ENCODE data around the gene SIRPB1. TPM values are rescaled to one million over a fixed set of nuclear protein-coding genes. Genes with fewer than 3 reads are reported as not detected.
A peak's percentile ranks its signal among the peaks of the same experiment; 100 is the strongest.

SIRPB1 gene
- 1 to 10 TPM; 4.7 to 7.2 TPM for total RNA-seq
- polyA plus RNA-seq: 1 to 10 TPM in 1 of 2 donors, under 1 TPM in 1; 0.64 to 1.2 TPM

DNA sequence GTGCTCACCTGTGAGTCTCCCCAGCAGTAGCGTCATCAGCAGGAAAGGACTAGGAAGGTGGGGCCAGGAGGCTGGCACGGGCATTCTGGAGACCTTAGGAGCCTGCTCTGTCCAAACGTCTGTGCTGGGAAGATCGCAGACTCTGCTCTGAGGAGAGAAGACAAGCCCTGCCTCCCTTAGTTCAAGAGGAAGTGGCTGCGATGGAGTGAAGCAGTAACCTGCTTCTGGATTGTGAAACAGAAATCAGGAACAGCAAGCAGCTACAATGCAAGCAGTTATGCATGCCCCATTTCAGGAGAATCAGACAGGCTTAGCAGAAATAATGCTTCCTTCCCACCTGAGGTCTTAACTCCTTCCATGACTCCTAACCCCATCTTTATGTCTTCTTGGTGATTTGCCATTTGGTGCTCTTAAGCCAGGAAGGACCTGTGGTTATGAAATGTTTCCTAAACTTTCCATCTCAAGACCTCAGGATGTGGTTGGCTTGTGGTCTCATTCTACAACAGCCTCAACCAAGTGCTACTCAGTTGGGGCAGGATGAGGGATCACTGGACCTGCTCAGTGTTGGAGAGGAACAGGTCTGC is at the start of gene SIRPB1:
Gene SIRPB1 (minus strand): TSS at position 149 of the 584 bp plus-strand sequence. CDS start 65 bp downstream, at position 84.
- Histone ChIP-seq H3K4me3 (ENCODE audit: low read length in 2 of 2) (no peak within 1 kb of the TSS), H3K36me3 (ENCODE audit: insufficient read depth, low read length) (no peaks in the 10 kb centered on the region), H3K27me3 (ENCODE audit: insufficient read depth, low read length) (no peaks in the 10 kb centered on the region), H3K4me1 (ENCODE audit: insufficient read depth, low read length) (peaks cover 54% of the 10 kb centered on the region), H3K9me3 (ENCODE audit: control insufficient read depth in 1 of 2, low read length in 2 of 2) (no peaks in the 10 kb centered on the region), H3K27ac (ENCODE audit: low read depth, low read length) (no peak within 1 kb of the TSS)
- intact Hi-C loops (cut with micrococcal nuclease): no loop called here
- peak within 1 kb of the TSS in 5 of 7 donors; percentile 5 to 75 (median 25) for H3K27ac Mint-ChIP-seq
- ChIA-PET POLR2A (ENCODE audit: partially characterized antibody) (no interaction called here), CTCF (ENCODE audit: partially characterized antibody) (interaction anchor here (0.7 to 1.0 kb wide), 2 partner anchors 144 to 157 kb away, joined by 3 read pairs; no protein-coding TSS in a partner anchor)
- peaks cover 0 to 24% of the 10 kb centered on the region in 2 donors for H3K36me3 Mint-ChIP-seq
- peaks cover 39 to 67% (median 54%) of the 10 kb centered on the region in 4 donors for H3K4me1 Mint-ChIP-seq
- H3K4me3 Mint-ChIP-seq: peak within 1 kb of the TSS in 6 of 8 donors; percentile 24 to 63 (median 42)
- DNase-seq: peak in 2 of 5 donors; percentile 12 to 49
- peaks cover 0 to 3% (median 0%) of the 10 kb centered on the region in 8 donors for H3K9me3 Mint-ChIP-seq
- H3K27me3 Mint-ChIP-seq: no peaks in the 10 kb centered on the region

DNA sequence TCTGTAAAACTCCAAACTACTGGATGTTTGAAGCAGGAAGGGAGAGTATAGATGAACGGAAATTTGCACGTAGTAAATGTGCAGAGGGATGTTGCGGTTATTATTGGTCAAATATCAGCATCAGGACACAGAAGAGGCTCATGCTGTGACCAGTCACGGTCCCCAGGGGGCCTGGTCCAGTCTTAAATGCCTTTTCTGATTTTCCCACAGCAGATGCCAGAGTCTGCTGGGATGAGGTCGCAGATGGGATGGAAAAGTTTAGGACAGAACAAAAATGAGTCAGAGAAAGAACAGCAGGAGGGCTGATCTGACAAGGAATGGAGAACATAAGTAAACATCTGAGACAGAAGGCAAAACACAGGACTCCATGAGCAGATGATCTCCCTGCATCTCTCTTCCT is 49.5 kb upstream of the SIRPB1 start:
- ChIA-PET CTCF (ENCODE audit: partially characterized antibody) (interaction anchor here (3.2 kb wide), 1 partner anchor 9 kb away, joined by 9 read pairs; no protein-coding TSS in a partner anchor), POLR2A (ENCODE audit: partially characterized antibody) (interaction anchor here (0.8 to 1.5 kb wide), 2 partner anchors 10 to 41 kb away, joined by 3 to 5 read pairs; no protein-coding TSS in a partner anchor)
- no peak overlapping the region for H3K4me3 ChIP-seq (ENCODE audit: low read length in 2 of 2)
- intact Hi-C loops (cut with micrococcal nuclease): no loop called here
- H3K36me3 ChIP-seq (ENCODE audit: insufficient read depth, low read length): no peaks in the 10 kb centered on the region
- Mint-ChIP-seq H3K27me3 (no peaks in the 10 kb centered on the region), H3K36me3 (peaks cover 4 to 18% of the 10 kb centered on the region in 2 donors), H3K4me1 (peaks cover 62 to 93% (median 76%) of the 10 kb centered on the region in 4 donors), H3K27ac (peak overlapping the region in 4 of 7 donors; percentile 2 to 80 (median 61)), H3K9me3 (peaks cover 0 to 19% (median 0%) of the 10 kb centered on the region in 8 donors), H3K4me3 (no peak overlapping the region)
- H3K27me3 ChIP-seq (ENCODE audit: insufficient read depth, low read length): no peaks in the 10 kb centered on the region
- H3K4me1 ChIP-seq (ENCODE audit: insufficient read depth, low read length): peaks cover 83% of the 10 kb centered on the region
- no peaks in the 10 kb centered on the region for H3K9me3 ChIP-seq (ENCODE audit: control insufficient read depth in 1 of 2, low read length in 2 of 2)
- DNase-seq: no peak
- H3K27ac ChIP-seq (ENCODE audit: low read depth, low read length): no peak overlapping the region

DNA sequence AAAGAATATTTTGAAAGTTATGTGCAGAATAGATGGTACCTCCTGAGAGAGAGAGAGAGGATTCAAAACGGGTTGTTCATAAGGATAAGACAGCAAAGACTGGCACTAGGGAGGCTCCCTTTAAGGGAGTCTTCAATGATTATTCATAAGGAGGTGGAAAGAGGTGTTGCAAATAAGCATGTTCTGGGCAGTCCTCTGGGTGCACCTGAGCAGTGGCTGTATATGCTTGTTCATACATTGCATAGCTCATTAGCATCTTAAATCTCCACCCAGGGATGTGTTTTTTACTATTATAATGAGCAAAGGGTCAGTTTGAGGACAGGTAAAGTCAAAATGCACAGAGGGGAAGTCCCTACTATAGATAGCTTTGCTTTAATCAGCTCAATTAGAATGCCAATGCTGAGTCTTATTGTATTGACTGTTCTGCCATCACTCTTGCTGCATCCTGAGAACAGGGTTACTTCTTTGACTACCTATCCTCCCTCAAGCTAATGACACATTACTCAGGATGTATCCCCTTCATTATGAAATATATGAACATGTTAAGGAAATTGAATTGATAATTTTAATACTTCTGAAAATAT is 47.8 kb upstream of the SIRPB1 start:
- intact Hi-C loops (cut with micrococcal nuclease): no loop called here
- Histone ChIP-seq H3K27ac (ENCODE audit: low read depth, low read length) (peak overlapping the region; percentile 27), H3K27me3 (ENCODE audit: insufficient read depth, low read length) (no peaks in the 10 kb centered on the region), H3K36me3 (ENCODE audit: insufficient read depth, low read length) (no peaks in the 10 kb centered on the region), H3K9me3 (ENCODE audit: control insufficient read depth in 1 of 2, low read length in 2 of 2) (no peaks in the 10 kb centered on the region), H3K4me1 (ENCODE audit: insufficient read depth, low read length) (peaks cover 83% of the 10 kb centered on the region), H3K4me3 (ENCODE audit: low read length in 2 of 2) (no peak overlapping the region)
- no peaks in the 10 kb centered on the region for H3K27me3 Mint-ChIP-seq
- peaks cover 0 to 19% (median 0%) of the 10 kb centered on the region in 8 donors for H3K9me3 Mint-ChIP-seq
- POLR2A ChIA-PET (ENCODE audit: partially characterized antibody): interaction anchor here (1.2 to 4.8 kb wide), 3 partner anchors 8 to 17 kb away, joined by 3 to 37 read pairs (median 7); partner anchors contain the start of gene SIRPG
- peak overlapping the region; percentile 33 to 91 (median 65) for H3K27ac Mint-ChIP-seq
- no peak for DNase-seq
- H3K4me1 Mint-ChIP-seq: peaks cover 59 to 93% (median 76%) of the 10 kb centered on the region in 4 donors
- H3K36me3 Mint-ChIP-seq: peaks cover 4 to 18% of the 10 kb centered on the region in 2 donors
- CTCF ChIA-PET (ENCODE audit: partially characterized antibody): no interaction called here
- peak overlapping the region in 7 of 8 donors; percentile 0 to 58 (median 33) for H3K4me3 Mint-ChIP-seq

DNA sequence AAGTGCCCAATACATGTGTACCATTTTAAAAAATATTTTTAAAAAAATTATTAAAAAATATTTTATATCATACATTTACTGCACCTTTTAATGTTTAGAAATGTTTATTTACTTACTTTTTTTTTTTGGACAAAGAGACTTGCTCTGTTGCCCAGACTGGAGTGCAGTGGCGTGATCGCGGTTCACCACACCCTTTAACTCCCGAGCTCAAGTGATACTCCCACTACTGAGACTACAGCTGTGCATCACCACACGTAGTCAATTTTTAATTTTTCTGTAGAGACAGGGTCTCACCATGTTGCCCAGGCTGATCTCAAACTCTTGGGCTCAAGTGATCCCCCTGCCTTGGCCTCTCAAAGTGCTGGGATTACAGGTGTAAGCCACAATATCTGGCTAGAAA is 47.0 kb upstream of the SIRPB1 start:
- H3K9me3 Mint-ChIP-seq: peaks cover 0 to 14% (median 0%) of the 10 kb centered on the region in 8 donors
- peak overlapping the region in 6 of 7 donors; percentile 33 to 91 (median 69) for H3K27ac Mint-ChIP-seq
- H3K9me3 ChIP-seq (ENCODE audit: control insufficient read depth in 1 of 2, low read length in 2 of 2): no peaks in the 10 kb centered on the region
- H3K4me1 Mint-ChIP-seq: peaks cover 59 to 93% (median 76%) of the 10 kb centered on the region in 4 donors
- H3K36me3 Mint-ChIP-seq: peaks cover 4 to 18% of the 10 kb centered on the region in 2 donors
- H3K27ac ChIP-seq (ENCODE audit: low read depth, low read length): peak overlapping the region; percentile 27
- H3K27me3 ChIP-seq (ENCODE audit: insufficient read depth, low read length): no peaks in the 10 kb centered on the region
- peak overlapping the region in 3 of 8 donors; percentile 0 to 48 (median 48) for H3K4me3 Mint-ChIP-seq
- peaks cover 83% of the 10 kb centered on the region for H3K4me1 ChIP-seq (ENCODE audit: insufficient read depth, low read length)
- intact Hi-C loops (cut with micrococcal nuclease): no loop called here
- ChIA-PET POLR2A (ENCODE audit: partially characterized antibody) (interaction anchor here (0.7 to 4.8 kb wide), 3 partner anchors 12 to 283 kb away, joined by 3 to 37 read pairs (median 4); partner anchors contain the start of gene SIRPG), CTCF (ENCODE audit: partially characterized antibody) (no interaction called here)
- DNase-seq: no peak
- H3K4me3 ChIP-seq (ENCODE audit: low read length in 2 of 2): no peak overlapping the region
- H3K36me3 ChIP-seq (ENCODE audit: insufficient read depth, low read length): no peaks in the 10 kb centered on the region
- no peaks in the 10 kb centered on the region for H3K27me3 Mint-ChIP-seq

DNA sequence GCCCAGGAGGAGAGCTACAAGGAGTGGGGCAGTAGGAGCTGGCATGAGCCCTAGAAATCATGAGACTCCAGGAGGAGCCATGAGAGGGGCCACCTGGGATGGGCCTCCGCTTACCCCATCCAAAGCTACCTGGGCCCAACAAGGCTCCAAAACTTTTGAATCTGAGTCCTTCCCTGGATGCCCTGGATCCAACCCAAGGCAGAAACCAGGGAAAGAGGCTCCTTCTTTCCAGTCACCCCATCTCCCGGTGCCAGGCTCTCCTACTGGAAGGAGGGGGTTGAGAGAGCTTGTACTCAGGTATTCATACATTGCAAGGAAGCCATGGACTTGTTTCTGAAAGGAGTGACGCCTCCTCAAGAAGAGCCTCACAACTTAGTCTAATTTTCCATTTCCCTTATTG is 45.5 kb upstream of the SIRPB1 start:
- Histone ChIP-seq H3K4me1 (ENCODE audit: insufficient read depth, low read length) (peaks cover 92% of the 10 kb centered on the region), H3K36me3 (ENCODE audit: insufficient read depth, low read length) (no peaks in the 10 kb centered on the region), H3K27me3 (ENCODE audit: insufficient read depth, low read length) (no peaks in the 10 kb centered on the region), H3K9me3 (ENCODE audit: control insufficient read depth in 1 of 2, low read length in 2 of 2) (no peaks in the 10 kb centered on the region), H3K27ac (ENCODE audit: low read depth, low read length) (peak overlapping the region; percentile 54), H3K4me3 (ENCODE audit: low read length in 2 of 2) (peak overlapping the region; percentile 43 to 44)
- Mint-ChIP-seq H3K27me3 (no peaks in the 10 kb centered on the region), H3K4me1 (peaks cover 62 to 93% (median 77%) of the 10 kb centered on the region in 4 donors), H3K9me3 (no peaks in the 10 kb centered on the region), H3K27ac (peak overlapping the region; percentile 73 to 97 (median 90)), H3K36me3 (peaks cover 2 to 4% of the 10 kb centered on the region in 2 donors), H3K4me3 (peak overlapping the region; percentile 64 to 88 (median 80))
- intact Hi-C loops (cut with micrococcal nuclease): loop anchor here (1.0 to 2.0 kb wide), 3 partner anchors 8 to 15 kb away; partner anchors contain the start of gene SIRPG
- ChIA-PET POLR2A (ENCODE audit: partially characterized antibody) (interaction anchor here (0.6 to 4.8 kb wide), 8 partner anchors 9 to 437 kb away, joined by 3 to 37 read pairs (median 9); partner anchors contain the start of gene SIRPG), CTCF (ENCODE audit: partially characterized antibody) (interaction anchor here (1.1 to 1.5 kb wide), 4 partner anchors 11 to 198 kb away, joined by 3 to 4 read pairs (median 4); partner anchors contain the start of gene NSFL1C)
- no peak for DNase-seq

DNA sequence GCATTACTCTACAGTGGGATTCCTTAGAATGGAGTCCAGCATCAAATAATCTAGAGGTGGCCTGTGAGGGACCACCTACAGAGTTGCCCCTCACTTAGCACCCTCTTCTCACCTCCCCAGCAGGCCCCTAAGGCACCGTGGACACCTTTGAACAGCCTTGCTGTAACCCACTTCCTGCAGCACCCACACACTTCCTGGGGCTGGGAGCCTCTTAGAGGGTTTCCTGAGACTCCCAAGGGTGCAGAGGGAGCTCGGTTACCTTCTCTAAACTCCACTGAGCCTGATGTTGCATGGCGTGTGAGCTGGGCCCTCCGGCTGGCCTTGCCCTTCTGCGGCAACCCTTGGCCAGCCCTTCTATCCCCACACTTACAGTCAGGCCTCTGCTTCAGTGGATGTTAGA is 45.1 kb upstream of the SIRPB1 start:
- Mint-ChIP-seq H3K36me3 (peaks cover 2 to 4% of the 10 kb centered on the region in 2 donors), H3K27ac (peak overlapping the region; percentile 73 to 97 (median 90)), H3K27me3 (no peaks in the 10 kb centered on the region), H3K9me3 (no peaks in the 10 kb centered on the region), H3K4me1 (peaks cover 65 to 93% (median 79%) of the 10 kb centered on the region in 4 donors), H3K4me3 (peak overlapping the region; percentile 64 to 88 (median 80))
- CTCF ChIA-PET (ENCODE audit: partially characterized antibody): interaction anchor here (1.1 to 1.5 kb wide), 4 partner anchors 11 to 198 kb away, joined by 3 to 4 read pairs (median 4); partner anchors contain the start of gene NSFL1C
- Histone ChIP-seq H3K27me3 (ENCODE audit: insufficient read depth, low read length) (no peaks in the 10 kb centered on the region), H3K4me1 (ENCODE audit: insufficient read depth, low read length) (peaks cover 95% of the 10 kb centered on the region), H3K9me3 (ENCODE audit: control insufficient read depth in 1 of 2, low read length in 2 of 2) (no peaks in the 10 kb centered on the region), H3K4me3 (ENCODE audit: low read length in 2 of 2) (peak overlapping the region; percentile 43 to 44), H3K36me3 (ENCODE audit: insufficient read depth, low read length) (no peaks in the 10 kb centered on the region), H3K27ac (ENCODE audit: low read depth, low read length) (peak overlapping the region; percentile 54)
- peak; percentile 47 to 80 (median 56) for DNase-seq
- POLR2A ChIA-PET (ENCODE audit: partially characterized antibody): interaction anchor here (0.6 to 4.8 kb wide), 9 partner anchors 9 to 847 kb away, joined by 3 to 37 read pairs (median 7); partner anchors contain the start of gene SIRPG
- intact Hi-C loops (cut with micrococcal nuclease): loop anchor here (1.0 to 5.0 kb wide), 4 partner anchors 8 to 198 kb away; partner anchors contain the start of genes NSFL1C and SIRPG

Data from CD4-positive, alpha-beta memory T cell (primary cell).